ENCODE data around the gene SLC12A6. TPM values are rescaled to one million over a fixed set of nuclear protein-coding genes. Genes with fewer than 3 reads are reported as not detected.

SLC12A6 gene
- total RNA-seq, 4 donors from 2014 or later: 20.0 to 43.3 (median 33.5) TPM

DNA sequence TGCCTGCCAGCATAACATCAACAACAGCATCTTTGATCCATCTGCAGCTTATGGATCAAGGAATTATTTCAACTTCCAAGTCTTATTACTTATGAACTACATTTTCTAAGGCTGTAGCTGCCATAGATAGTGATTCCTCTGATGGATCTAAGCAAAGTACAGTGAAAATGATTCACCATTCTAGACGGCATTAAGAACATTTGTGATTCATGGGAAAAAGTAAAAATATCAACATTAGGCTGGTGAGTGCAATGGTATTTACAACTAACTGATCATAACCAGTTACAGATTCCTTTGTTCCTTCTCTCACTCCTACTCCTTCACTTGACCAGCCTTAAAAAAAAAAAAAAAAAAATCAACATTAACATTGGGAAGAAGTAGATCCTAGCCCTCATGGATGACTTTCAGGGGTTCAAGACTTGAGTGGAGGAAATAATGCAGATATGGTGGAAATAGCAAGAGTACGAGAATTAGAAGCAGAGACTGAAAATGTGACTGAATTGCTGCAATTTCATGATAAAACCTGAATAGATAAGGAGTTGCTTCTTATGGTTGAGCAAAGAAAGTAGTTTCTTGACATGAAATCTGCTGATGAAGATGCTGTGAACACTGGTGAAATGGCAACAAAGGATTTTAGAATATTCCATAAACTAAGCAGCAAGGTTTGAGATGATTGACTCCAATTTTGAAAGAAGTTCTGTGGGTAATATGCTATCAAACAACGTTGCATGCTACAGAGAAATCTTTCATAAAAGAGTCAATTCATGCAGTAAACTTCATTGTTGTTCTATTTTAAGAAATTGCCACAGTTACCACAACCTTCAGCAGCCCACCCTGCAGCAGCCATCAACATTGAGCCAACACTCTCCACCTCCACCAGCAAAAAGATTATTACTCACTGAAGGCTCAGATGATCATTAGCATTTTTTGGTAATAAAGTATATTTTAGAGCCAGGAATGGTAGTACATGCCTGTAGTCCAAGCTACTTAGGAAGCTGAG is 22.8 kb downstream of the SLC12A6 start:
- ATAC-seq (ENCODE audit: low FRiP score) (no peak), DNase-seq (ENCODE audit: low spot score) (no peak)
- TF ChIP-seq CTCF (IDR thresholded peaks at IDR 0.05): no peak

GRCh38 chr15:34311563-34311962 is 26.0 kb downstream of the SLC12A6 start:
- no peak for ATAC-seq (ENCODE audit: low FRiP score)
- no peak for DNase-seq (ENCODE audit: low spot score)
- no peak for TF ChIP-seq CTCF (IDR thresholded peaks at IDR 0.05)

- no peak for TF ChIP-seq CTCF (IDR thresholded peaks at IDR 0.05)
- ATAC-seq (ENCODE audit: low FRiP score) (no peak), DNase-seq (ENCODE audit: low spot score) (no peak)
These were observed 33.0 kb downstream of the SLC12A6 start for GRCh38 chr15:34304613-34305012.

DNA sequence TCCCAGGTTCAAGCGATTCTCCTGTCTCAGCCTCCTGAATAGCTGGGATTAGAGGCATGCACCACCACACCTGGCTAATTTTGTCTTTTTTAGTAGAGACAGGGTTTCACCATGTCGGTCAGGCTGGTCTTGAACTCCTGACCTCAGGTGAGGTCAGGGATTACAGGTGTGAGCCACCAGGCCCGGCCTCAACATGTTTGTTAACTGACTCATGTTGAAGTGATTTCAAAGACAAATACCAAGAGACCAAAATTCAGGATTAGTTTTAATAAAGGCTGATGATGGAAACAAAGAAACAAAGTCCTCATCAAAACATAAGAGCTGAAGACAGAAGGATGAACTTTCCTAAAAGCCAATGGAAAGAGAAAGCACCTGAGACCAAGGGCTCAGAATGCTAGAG is 36.5 kb downstream of the SLC12A6 start:
- ATAC-seq (ENCODE audit: low FRiP score) (no peak), DNase-seq (ENCODE audit: low spot score) (no peak)
- no peak for TF ChIP-seq CTCF (IDR thresholded peaks at IDR 0.05)

- ATAC-seq (ENCODE audit: low FRiP score): no peak
These were observed 40.5 kb downstream of the SLC12A6 start for GRCh38 chr15:34297059-34297458.

DNA sequence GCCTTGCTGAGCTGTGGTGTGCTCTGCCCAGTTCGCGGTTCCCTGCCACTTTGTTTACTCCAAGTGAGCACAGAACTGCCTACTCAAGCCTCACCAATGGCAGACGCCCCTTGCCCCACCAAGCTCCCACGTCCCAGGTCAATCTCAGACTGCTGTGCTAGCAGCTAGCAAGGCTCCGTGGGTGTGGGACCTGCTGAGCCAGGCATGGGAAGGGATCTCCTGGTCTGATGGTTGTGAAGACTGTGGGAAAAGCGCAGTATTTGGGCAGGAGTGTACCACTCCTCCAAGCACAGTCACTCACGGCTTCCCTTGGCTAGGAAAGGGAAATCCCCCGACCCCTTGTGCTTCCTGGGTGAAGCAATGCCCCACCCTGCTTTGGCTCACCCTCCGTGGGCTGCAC is 45.0 kb downstream of the SLC12A6 start:
- ATAC-seq (ENCODE audit: low FRiP score) (no peak), DNase-seq (ENCODE audit: low spot score) (no peak)
- no peak for TF ChIP-seq CTCF (IDR thresholded peaks at IDR 0.05)

More at GRCh38 chr15:34297059-34297458, 40.5 kb downstream of the SLC12A6 start:
- TF ChIP-seq CTCF (IDR thresholded peaks at IDR 0.05): no peak
- DNase-seq (ENCODE audit: low spot score): no peak

DNA sequence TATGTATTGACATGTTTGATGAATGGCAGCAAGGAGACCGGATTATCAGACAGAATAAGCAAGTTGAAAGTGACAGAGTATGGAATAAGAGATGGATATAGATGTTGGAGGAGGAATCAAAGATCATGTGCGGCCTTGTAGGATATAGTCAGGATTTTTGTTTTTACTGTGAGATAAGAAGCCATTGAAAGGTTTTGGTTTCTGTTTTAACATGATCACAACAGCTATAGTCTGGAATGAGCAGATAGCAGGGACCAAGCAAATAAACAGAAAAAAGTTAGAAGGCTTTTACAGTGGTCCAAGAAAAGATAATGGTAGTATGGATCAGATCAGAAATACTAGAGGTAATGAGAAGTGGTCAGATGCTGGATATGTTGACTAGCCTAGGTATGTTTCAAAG is 52.6 kb downstream of the SLC12A6 start:
- no peak for DNase-seq (ENCODE audit: low spot score)
- TF ChIP-seq CTCF (IDR thresholded peaks at IDR 0.05): no peak
- ATAC-seq (ENCODE audit: low FRiP score): no peak

Data from omental fat pad (tissue), 4 donors.